CD4-positive, alpha-beta T cell (primary cell): ENCODE results near the gene NEO1. TPM values are rescaled to one million over a fixed set of nuclear protein-coding genes. Genes with fewer than 3 reads are reported as not detected.

ENCODE experiments used
- ATAC-seq: fragments of 200-7000 bp; cut with Tn5 transposase; one replicate; pipeline ENCODE4 v1.10.0; 2022; ENCODE audit warnings: mild to moderate bottlenecking; ENCODE audit not compliant: poor library complexity
- CTCF ChIA-PET: fragments of 350-600 bp; sonication (Branson Sonifier 250); formaldehyde crosslinking; loops from one replicate; lab custom pipeline; 2021; ENCODE audit warnings: antibody characterized with exemption, inconsistent platforms; lab: Charles Lee
- POLR2A ChIA-PET: fragments of 350-600 bp; sonication (Branson Sonifier 250); formaldehyde crosslinking; loops from one replicate; lab custom pipeline; 2021; ENCODE audit warnings: antibody characterized with exemption, inconsistent platforms; lab: Charles Lee
- DNase-seq, 14 experiments: peaks; one replicate each; pipeline ENCODE4 v3.0.0-alpha.2; 2013 to 2020; ENCODE audit warnings: mixed read lengths in 2 of 14
- H3K27ac ChIP-seq, 2 donors: one replicate each; pipeline versions ENCODE4 v1.5.1 to v1.7.0; 2013; ENCODE audit warnings: low read length in 2 of 2, low read depth in 1 of 2, mild to moderate bottlenecking in 1 of 2
- H3K27me3 ChIP-seq, 2 experiments: 1 replicate in 1 of 2; 2 replicates in 1 of 2; pipeline versions ENCODE4 v1.6.1 to v1.7.0; 2013; ENCODE audit warnings: low read length in 2 of 2, control low read depth in 1 of 2, mild to moderate bottlenecking in 1 of 2, moderate library complexity in 1 of 2; ENCODE audit not compliant: insufficient read depth in 2 of 2, control insufficient read depth in 1 of 2
- H3K36me3 ChIP-seq: one replicate; pipeline ENCODE4 v1.6.1; 2013; ENCODE audit warnings: low read length, control low read depth; ENCODE audit not compliant: insufficient read depth
- H3K4me1 ChIP-seq: one replicate; pipeline ENCODE4 v1.6.1; 2013; ENCODE audit warnings: low read length, control low read depth; ENCODE audit not compliant: insufficient read depth
- H3K4me3 ChIP-seq: one replicate; pipeline ENCODE4 v1.5.1; 2013; ENCODE audit warnings: mild to moderate bottlenecking, low read length, moderate library complexity
- H3K9me3 ChIP-seq, 2 experiments: 1 replicate in 1 of 2; 2 replicates in 1 of 2; pipeline versions ENCODE4 v1.6.1 to v1.7.0; 2013; ENCODE audit warnings: low read length in 2 of 2, mild to moderate bottlenecking in 2 of 2, control low read depth in 1 of 2, moderate library complexity in 1 of 2; ENCODE audit not compliant: control insufficient read depth in 1 of 2, insufficient read depth in 1 of 2
- H3K27ac Mint-ChIP-seq: one replicate; pipeline ENCODE4 v1.8.0; 2020; ENCODE audit warnings: mixed read lengths
- H3K27me3 Mint-ChIP-seq: one replicate; pipeline ENCODE4 v1.8.0; 2021; ENCODE audit warnings: mixed read lengths
- H3K36me3 Mint-ChIP-seq: one replicate; pipeline ENCODE4 v1.8.0; 2021; ENCODE audit warnings: low read depth, mixed read lengths
- H3K4me1 Mint-ChIP-seq: one replicate; pipeline ENCODE4 v1.8.0; 2021; ENCODE audit warnings: low read depth, mixed read lengths
- H3K4me3 Mint-ChIP-seq: one replicate; pipeline ENCODE4 v1.8.0; 2020; ENCODE audit warnings: mild to moderate bottlenecking, mixed read lengths
- H3K9me3 Mint-ChIP-seq: one replicate; pipeline ENCODE4 v1.8.0; 2020; ENCODE audit warnings: mixed read lengths
- intact Hi-C, 2 experiments: fragments of 100-400 bp; cut with DNase I in 1 of 2; cut with micrococcal nuclease in 1 of 2; formaldehyde crosslinking; loops; one replicate each; pipeline versions ENCODE4 v1.15.1 to v1.9.0; 2023 to 2025; cut with DNase I, micrococcal nuclease
- total RNA-seq, 174 experiments: library from RNA in 2 of 174; stranded (reverse) in 2 of 174; gene quantifications; one replicate each; pipeline ENCODE4 v1.2.3 and lab custom pipeline; 2021 to 2026
- TF ChIP-seq, protein P1 (sequence below): fragments of 200-600 bp; IDR thresholded peaks from one replicate; pipeline ENCODE4 v1.8.0; 2022; ENCODE audit warnings: antibody characterized with exemption, mild to moderate bottlenecking

NEO1 gene
- total RNA-seq, 2 experiments from 2014 or later = 6.0 to 8.0 TPM

DNA sequence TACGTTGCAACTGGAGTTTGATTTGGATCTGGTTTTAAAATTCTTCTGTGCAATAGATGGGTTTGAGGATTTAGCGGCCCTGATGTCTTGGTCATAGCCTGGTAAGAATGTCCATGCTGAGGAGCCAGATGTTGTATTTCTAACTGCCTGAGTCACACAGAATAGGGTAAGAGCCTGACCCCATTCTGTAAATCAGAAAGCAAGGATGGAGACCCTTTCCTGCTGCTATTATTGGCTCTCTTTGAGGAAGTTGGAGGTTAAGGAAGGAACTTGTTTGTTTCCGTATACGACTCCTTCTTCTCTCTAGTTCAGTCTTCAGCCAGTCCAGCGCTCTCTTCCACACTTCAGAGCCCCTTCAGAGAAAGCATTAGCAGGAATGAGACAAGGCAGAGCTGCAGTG is 251.4 kb downstream of the NEO1 start:
- Mint-ChIP-seq H3K27ac (no peak overlapping the region), H3K9me3 (no peaks in the 10 kb centered on the region), H3K4me3 (no peak overlapping the region), H3K36me3 (peaks cover 34% of the 10 kb centered on the region), H3K4me1 (no peaks in the 10 kb centered on the region), H3K27me3 (no peaks in the 10 kb centered on the region)
- Histone ChIP-seq H3K9me3 (no peaks in the 10 kb centered on the region), H3K4me3 (no peak overlapping the region), H3K27me3 (no peaks in the 10 kb centered on the region), H3K27ac (no peak overlapping the region), H3K4me1 (peaks cover 3% of the 10 kb centered on the region), H3K36me3 (peaks cover 6% of the 10 kb centered on the region)
- no peak for DNase-seq
- intact Hi-C loops = no loop called here
- ChIA-PET CTCF (no interaction called here), POLR2A (no interaction called here)
- TF ChIP-seq, protein P1, sequence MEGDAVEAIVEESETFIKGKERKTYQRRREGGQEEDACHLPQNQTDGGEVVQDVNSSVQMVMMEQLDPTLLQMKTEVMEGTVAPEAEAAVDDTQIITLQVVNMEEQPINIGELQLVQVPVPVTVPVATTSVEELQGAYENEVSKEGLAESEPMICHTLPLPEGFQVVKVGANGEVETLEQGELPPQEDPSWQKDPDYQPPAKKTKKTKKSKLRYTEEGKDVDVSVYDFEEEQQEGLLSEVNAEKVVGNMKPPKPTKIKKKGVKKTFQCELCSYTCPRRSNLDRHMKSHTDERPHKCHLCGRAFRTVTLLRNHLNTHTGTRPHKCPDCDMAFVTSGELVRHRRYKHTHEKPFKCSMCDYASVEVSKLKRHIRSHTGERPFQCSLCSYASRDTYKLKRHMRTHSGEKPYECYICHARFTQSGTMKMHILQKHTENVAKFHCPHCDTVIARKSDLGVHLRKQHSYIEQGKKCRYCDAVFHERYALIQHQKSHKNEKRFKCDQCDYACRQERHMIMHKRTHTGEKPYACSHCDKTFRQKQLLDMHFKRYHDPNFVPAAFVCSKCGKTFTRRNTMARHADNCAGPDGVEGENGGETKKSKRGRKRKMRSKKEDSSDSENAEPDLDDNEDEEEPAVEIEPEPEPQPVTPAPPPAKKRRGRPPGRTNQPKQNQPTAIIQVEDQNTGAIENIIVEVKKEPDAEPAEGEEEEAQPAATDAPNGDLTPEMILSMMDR = no peak
- no peak for ATAC-seq

GRCh38 chr15:73305331-73306211 is 253.3 kb downstream of the NEO1 start:
- TF ChIP-seq, protein P1 = no peak
- ATAC-seq (no peak), DNase-seq (peak in 3 of 14 experiments; percentile 35 to 48 (median 48))
- POLR2A ChIA-PET = no interaction called here
- H3K9me3 ChIP-seq = no peaks in the 10 kb centered on the region
- Mint-ChIP-seq H3K4me3 (no peak overlapping the region), H3K27ac (no peak overlapping the region), H3K36me3 (peaks cover 27% of the 10 kb centered on the region), H3K9me3 (no peaks in the 10 kb centered on the region), H3K27me3 (no peaks in the 10 kb centered on the region), H3K4me1 (no peaks in the 10 kb centered on the region)
- CTCF ChIA-PET = no interaction called here
- no peak overlapping the region for H3K27ac ChIP-seq
- H3K4me3 ChIP-seq = no peak overlapping the region
- peaks cover 3% of the 10 kb centered on the region for H3K4me1 ChIP-seq
- H3K27me3 ChIP-seq = no peaks in the 10 kb centered on the region
- intact Hi-C loops = no loop called here
- H3K36me3 ChIP-seq = peaks cover 6% of the 10 kb centered on the region

DNA sequence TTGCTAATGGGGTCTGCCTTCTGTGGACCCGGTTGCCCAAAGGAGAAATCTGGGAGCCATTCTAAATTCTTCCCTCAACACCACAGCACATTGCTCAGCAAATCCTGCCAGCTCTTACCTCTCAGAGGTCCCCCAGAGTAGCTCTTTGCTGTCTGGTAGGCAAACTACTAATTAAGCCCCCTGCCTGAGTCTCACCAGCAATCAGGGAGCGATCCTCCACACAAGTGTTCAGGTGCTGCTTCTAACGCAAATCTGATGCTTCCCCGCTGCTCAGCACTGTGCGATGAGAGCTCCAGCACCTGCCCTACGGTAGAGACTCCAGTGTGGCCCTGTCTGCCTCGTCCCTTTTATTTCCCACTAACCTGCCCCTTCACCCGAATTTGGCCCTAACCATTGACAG is 256.0 kb downstream of the NEO1 start:
- Histone ChIP-seq H3K4me3 (no peak overlapping the region), H3K36me3 (peaks cover 3% of the 10 kb centered on the region), H3K27me3 (no peaks in the 10 kb centered on the region), H3K27ac (no peak overlapping the region), H3K9me3 (no peaks in the 10 kb centered on the region), H3K4me1 (peaks cover 3% of the 10 kb centered on the region)
- ChIA-PET CTCF (no interaction called here), POLR2A (no interaction called here)
- no peak for ATAC-seq
- Mint-ChIP-seq H3K27me3 (no peaks in the 10 kb centered on the region), H3K36me3 (peaks cover 5% of the 10 kb centered on the region), H3K4me1 (no peaks in the 10 kb centered on the region), H3K27ac (no peak overlapping the region), H3K4me3 (no peak overlapping the region), H3K9me3 (no peaks in the 10 kb centered on the region)
- intact Hi-C loops = no loop called here
- TF ChIP-seq, protein P1 = no peak
- no peak for DNase-seq
